Measurements from ENCODE around the gene TENM4. TPM values are rescaled to one million over a fixed set of nuclear protein-coding genes. Genes with fewer than 3 reads are reported as not detected.
A peak's percentile ranks its signal among the peaks of the same experiment; 100 is the strongest.

TENM4 gene
- polyA plus RNA-seq, 1 of the 3 experiments (the other 2 are of a cell fraction), result 16.7 TPM

GRCh38 chr11:79054636-79055035, 386.2 kb downstream of the TENM4 start:
- H3F3A ChIP-seq (replicated peaks; ENCODE audit: insufficient read depth), result peaks cover 25% of the 10 kb centered on the region
- no peaks in the 10 kb centered on the region for H3K36me3 ChIP-seq (replicated peaks in 1 of 2; ENCODE audit: control insufficient read depth in 1 of 2, insufficient read depth in 2 of 2, low read length in 1 of 2)
- ChIA-PET POLR2A (no interaction called here), CTCF (interaction anchor here (0.9 to 1.3 kb wide), 3 partner anchors 9 to 411 kb away, joined by 3 read pairs; no protein-coding TSS in a partner anchor)
- H3K4me3 ChIP-seq (ENCODE audit: low read depth in 2 of 2, low read length in 1 of 2), result no peak overlapping the region
- no peak for DNase-seq
- H3K4me2 ChIP-seq, result 0 out of 2 replicates have a peak overlapping the region, but pooled peaks have one; percentile 9
- no peaks in the 10 kb centered on the region for H3K27me3 ChIP-seq (ENCODE audit: insufficient read depth)
- no peaks in the 10 kb centered on the region for H3K9me3 ChIP-seq
- peaks cover 0 to 35% of the 10 kb centered on the region in 2 experiments; a peak in 2 of 4 replicates for H3K4me1 ChIP-seq (ENCODE audit: control insufficient read depth in 1 of 2, insufficient read depth in 2 of 2, low read depth in 1 of 2, low read length in 1 of 2)
- TF ChIP-seq RAD21 (IDR thresholded peaks at IDR 0.05; ENCODE audit: low read length), result no peak
- TF ChIP-seq FOXM1 (IDR thresholded peaks at IDR 0.05; ENCODE audit: low read depth), result no peak
- TF ChIP-seq MAX (IDR thresholded peaks at IDR 0.05; ENCODE audit: low read depth), result no peak
- no peak for TF ChIP-seq ELF1 (IDR thresholded peaks at IDR 0.05)
- TF ChIP-seq, protein P1, sequence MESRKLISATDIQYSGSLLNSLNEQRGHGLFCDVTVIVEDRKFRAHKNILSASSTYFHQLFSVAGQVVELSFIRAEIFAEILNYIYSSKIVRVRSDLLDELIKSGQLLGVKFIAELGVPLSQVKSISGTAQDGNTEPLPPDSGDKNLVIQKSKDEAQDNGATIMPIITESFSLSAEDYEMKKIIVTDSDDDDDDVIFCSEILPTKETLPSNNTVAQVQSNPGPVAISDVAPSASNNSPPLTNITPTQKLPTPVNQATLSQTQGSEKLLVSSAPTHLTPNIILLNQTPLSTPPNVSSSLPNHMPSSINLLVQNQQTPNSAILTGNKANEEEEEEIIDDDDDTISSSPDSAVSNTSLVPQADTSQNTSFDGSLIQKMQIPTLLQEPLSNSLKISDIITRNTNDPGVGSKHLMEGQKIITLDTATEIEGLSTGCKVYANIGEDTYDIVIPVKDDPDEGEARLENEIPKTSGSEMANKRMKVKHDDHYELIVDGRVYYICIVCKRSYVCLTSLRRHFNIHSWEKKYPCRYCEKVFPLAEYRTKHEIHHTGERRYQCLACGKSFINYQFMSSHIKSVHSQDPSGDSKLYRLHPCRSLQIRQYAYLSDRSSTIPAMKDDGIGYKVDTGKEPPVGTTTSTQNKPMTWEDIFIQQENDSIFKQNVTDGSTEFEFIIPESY (IDR thresholded peaks at IDR 0.05; ENCODE audit: borderline replicate concordance, low read depth), result no peak
- no peak for TF ChIP-seq TAF1 (IDR thresholded peaks at IDR 0.05; ENCODE audit: borderline replicate concordance, low read depth, low read length)
- no peak for TF ChIP-seq USF1 (IDR thresholded peaks at IDR 0.05; ENCODE audit: borderline replicate concordance, low read depth)
- no peak for TF ChIP-seq FOXJ3 (CRISPR knock-in tag; IDR thresholded peaks at IDR 0.05)
- no peak for TF ChIP-seq EZH2phosphoT487 (IDR thresholded peaks at IDR 0.05; ENCODE audit: borderline replicate concordance, low read depth)
- peak; percentile 50 for TF ChIP-seq TCF12 (IDR thresholded peaks at IDR 0.05)
- peak; percentile 21; the same call in 1 of the 2 replicates for TF ChIP-seq NFIC (IDR thresholded peaks at IDR 0.05; ENCODE audit: borderline replicate concordance)
- peak; percentile 41; the same call in 1 of the 2 replicates for TF ChIP-seq JUND (IDR thresholded peaks at IDR 0.05)
- no peak for TF ChIP-seq POLR2AphosphoS5 (IDR thresholded peaks at IDR 0.05; ENCODE audit: low read depth, low read length)
- TF ChIP-seq RFX5 (IDR thresholded peaks at IDR 0.05; ENCODE audit: low read length), result no peak
- TF ChIP-seq SIN3A (IDR thresholded peaks at IDR 0.05; ENCODE audit: borderline replicate concordance, low read depth, low read length), result no peak
- TF ChIP-seq PBX3 (IDR thresholded peaks at IDR 0.05), result peak; percentile 45
- peak; percentile 29; the same call in 1 of the 2 replicates for TF ChIP-seq FOSL2 (IDR thresholded peaks at IDR 0.05; ENCODE audit: borderline replicate concordance, low read depth)
- TF ChIP-seq CHD2 (IDR thresholded peaks at IDR 0.05; ENCODE audit: low read length, partially characterized antibody), result no peak
- TF ChIP-seq MEF2A (IDR thresholded peaks at IDR 0.05; ENCODE audit: borderline replicate concordance, low read depth), result peak; percentile 82
- no peak for TF ChIP-seq RCOR1 (IDR thresholded peaks at IDR 0.05; ENCODE audit: low read length)
- no peak for TF ChIP-seq NRF1 (IDR thresholded peaks at IDR 0.05; ENCODE audit: low read depth, low read length)
- TF ChIP-seq RXRA (IDR thresholded peaks at IDR 0.05; ENCODE audit: borderline replicate concordance, low read depth), result peak; percentile 67
- TF ChIP-seq EP300 (IDR thresholded peaks at IDR 0.05; ENCODE audit: borderline replicate concordance in 1 of 2, low read depth in 1 of 2, low read length in 1 of 2), result peak in 1 of 2 experiments; percentile 50; a peak in 1 of 4 replicates
- no peak for TF ChIP-seq GABPA (IDR thresholded peaks at IDR 0.05; ENCODE audit: low read depth)
- TF ChIP-seq, protein P2, sequence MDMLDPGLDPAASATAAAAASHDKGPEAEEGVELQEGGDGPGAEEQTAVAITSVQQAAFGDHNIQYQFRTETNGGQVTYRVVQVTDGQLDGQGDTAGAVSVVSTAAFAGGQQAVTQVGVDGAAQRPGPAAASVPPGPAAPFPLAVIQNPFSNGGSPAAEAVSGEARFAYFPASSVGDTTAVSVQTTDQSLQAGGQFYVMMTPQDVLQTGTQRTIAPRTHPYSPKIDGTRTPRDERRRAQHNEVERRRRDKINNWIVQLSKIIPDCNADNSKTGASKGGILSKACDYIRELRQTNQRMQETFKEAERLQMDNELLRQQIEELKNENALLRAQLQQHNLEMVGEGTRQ (IDR thresholded peaks at IDR 0.05; ENCODE audit: borderline replicate concordance, low read depth, low read length), result no peak
- no peak for TF ChIP-seq MXI1 (IDR thresholded peaks at IDR 0.05; ENCODE audit: low read depth, low read length)
- no peak for TF ChIP-seq YY1 (IDR thresholded peaks at IDR 0.05; ENCODE audit: low read depth)
- H3K79me2 ChIP-seq (ENCODE audit: insufficient read depth), result no peaks in the 10 kb centered on the region
- 51% methylated on average over 3 of the region's 3 CpGs for WGBS (ENCODE audit: low lambda C conversion rate)
- H3K9ac ChIP-seq, result no peak overlapping the region
- no peaks in the 10 kb centered on the region for H4K20me1 ChIP-seq (ENCODE audit: insufficient read depth)
- H3K27ac ChIP-seq (ENCODE audit: low read depth in 2 of 2, low read length in 1 of 2), result peak overlapping the region in 1 of 2 experiments; percentile 74; a peak in 1 of 4 replicates
- no peaks in the 10 kb centered on the region for H3K9me2 ChIP-seq
- H2AFZ ChIP-seq (ENCODE audit: low read depth), result no peak overlapping the region

All from SK-N-SH (cell line).